Measurements from ENCODE around the gene FARP1.

Gene FARP1

GRCh38 chr13:98483601-98484288, 340.9 kb downstream of the FARP1 start:
- no peak for DNase-seq (ENCODE audit: low read depth in 2 of 2)

- DNase-seq (ENCODE audit: low read depth in 2 of 2): peak; percentile 41 to 63
Observed at GRCh38 chr13:98484289-98485219, 341.7 kb downstream of the FARP1 start.

DNA sequence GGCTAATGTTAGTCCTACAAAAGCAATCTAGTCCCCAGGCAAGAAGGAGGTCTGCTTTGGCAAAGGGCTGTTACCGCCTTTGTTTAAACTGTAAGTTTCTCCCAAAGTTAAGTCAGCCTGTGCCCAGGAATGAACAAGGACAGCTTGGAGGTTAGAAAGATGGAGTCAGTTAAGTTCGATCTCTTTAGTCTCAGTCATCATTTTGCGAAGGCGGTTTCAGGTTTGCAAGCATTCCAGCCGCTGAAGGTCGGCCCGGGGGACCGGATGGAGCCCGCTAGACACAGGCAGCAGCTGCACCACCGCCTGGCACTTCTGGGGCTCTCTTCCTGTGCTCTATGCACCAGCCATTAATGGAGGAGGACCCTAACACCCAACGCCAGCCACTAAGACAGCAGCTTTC, 342.7 kb downstream of the FARP1 start:
- no peak for DNase-seq (ENCODE audit: low read depth in 2 of 2)

- DNase-seq (ENCODE audit: low read depth in 2 of 2): no peak
Observed at GRCh38 chr13:98486412-98486811, 343.5 kb downstream of the FARP1 start.

GRCh38 chr13:98487016-98487415, 344.1 kb downstream of the FARP1 start:
- no peak for DNase-seq (ENCODE audit: low read depth in 2 of 2)

DNA sequence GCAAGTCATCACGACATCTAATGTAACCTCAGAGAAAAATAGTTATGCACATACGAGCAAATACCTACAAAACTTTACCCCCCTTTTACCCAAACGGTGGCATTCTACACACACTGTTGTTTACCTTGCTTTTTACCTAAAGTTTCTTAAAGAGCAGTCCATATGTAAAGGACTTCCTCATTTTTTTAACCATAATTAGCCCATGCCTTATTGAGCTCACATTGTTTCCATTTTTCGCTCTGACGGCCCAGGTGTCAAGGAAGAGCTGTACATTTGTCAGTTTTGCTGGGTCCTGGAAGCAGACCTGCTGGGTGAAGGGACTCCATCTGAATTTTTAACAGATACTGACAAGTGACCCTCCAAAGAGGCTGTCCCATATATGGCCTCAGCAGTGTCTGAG, 344.6 kb downstream of the FARP1 start:
- no peak for DNase-seq (ENCODE audit: low read depth in 2 of 2)

- no peak for DNase-seq (ENCODE audit: low read depth in 2 of 2)
Observed at GRCh38 chr13:98488736-98489135, 345.8 kb downstream of the FARP1 start.

GRCh38 chr13:98489446-98490194, 346.7 kb downstream of the FARP1 start:
- DNase-seq (ENCODE audit: low read depth in 2 of 2): no peak

- no peak for DNase-seq (ENCODE audit: low read depth in 2 of 2)
Observed at GRCh38 chr13:98490195-98490836, 347.4 kb downstream of the FARP1 start.

DNA sequence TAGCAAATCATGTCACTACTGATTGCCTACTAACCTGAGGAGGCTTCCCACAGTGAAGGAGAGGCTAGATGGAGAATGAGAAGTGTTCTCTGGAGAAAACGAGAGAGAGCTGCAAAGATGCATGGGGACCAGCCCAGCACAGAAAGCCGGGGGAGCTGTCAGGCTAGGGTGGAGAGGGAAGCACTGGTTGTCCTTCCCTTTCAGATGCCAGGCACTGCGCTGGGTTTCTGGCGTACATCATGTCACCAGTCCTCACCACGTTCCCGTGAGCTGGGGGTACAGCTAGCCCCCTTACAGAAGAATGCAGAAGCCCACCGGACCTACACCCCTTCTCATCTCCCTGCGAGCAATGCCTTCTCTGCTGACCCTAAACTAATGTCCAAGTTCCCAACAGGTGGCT, 348.0 kb downstream of the FARP1 start:
- no peak for DNase-seq (ENCODE audit: low read depth in 2 of 2)

DNA sequence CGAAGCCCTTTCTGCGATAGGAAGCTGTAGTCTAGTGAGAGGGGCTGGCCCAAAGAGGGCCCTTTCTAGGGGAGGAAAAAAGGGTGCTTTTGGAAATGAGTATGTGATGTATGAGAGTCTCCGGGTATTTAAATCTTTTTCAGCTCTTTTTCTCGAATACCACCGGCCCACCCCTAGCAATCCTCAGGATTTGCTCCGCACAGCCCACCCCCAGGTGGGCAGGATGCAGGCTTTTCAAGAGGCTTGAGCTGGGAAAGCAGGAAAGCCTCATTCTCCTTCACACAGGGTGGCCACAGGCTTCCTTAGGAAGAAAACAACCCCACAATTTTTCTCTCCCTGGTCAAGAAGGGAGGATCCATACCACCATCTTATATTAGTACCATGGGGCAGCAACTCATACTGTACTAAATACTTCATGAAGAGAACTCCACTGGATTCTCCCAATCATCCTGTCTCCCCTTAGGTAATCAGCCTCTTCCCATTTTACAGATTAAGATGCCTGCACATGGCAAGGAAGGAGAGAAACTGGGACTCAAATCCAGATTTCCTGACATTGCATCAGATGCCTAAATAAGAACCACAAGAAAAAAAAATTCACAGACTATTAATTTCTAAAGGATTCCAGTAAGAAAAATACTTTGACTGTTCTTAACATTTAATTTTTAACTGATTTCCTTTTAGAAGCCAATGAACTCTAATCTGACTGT, 349.6 kb downstream of the FARP1 start:
- peak in 1 of 2 experiments; percentile 44 for DNase-seq (ENCODE audit: low read depth in 2 of 2)

DNA sequence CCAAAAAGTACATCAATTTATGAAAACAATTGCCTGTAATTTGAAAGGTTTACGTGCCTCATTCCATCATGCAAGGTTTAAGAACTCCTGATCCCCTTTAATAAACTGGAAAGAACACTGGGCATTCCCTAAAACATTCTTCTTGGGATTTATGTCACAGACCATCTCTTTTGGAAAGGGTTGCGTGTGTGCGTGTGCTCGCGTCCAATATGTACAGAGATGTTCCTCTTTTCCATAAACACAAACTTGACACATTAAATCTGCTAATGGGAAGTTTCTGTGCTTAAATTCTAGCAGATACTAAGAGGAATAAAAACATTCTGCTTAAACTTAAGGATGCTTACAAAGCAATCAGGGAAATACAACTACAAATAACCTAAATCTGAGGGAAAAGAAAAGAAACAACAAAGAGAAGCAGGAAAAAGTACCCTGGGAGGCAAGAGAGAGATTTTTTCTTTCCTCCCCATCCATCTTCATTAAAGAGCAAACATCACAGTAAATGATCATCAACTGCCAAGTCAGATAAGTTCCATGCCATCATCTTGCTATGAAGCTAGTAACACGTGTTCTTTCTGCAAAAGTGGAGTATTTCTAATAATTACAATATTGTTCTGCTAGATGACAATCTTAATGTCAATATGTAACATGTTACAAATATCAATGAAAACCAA, 350.3 kb downstream of the FARP1 start:
- DNase-seq (ENCODE audit: low read depth in 2 of 2): no peak

- DNase-seq (ENCODE audit: low read depth in 2 of 2): no peak
Observed at GRCh38 chr13:98494769-98495168, 351.9 kb downstream of the FARP1 start.

DNA sequence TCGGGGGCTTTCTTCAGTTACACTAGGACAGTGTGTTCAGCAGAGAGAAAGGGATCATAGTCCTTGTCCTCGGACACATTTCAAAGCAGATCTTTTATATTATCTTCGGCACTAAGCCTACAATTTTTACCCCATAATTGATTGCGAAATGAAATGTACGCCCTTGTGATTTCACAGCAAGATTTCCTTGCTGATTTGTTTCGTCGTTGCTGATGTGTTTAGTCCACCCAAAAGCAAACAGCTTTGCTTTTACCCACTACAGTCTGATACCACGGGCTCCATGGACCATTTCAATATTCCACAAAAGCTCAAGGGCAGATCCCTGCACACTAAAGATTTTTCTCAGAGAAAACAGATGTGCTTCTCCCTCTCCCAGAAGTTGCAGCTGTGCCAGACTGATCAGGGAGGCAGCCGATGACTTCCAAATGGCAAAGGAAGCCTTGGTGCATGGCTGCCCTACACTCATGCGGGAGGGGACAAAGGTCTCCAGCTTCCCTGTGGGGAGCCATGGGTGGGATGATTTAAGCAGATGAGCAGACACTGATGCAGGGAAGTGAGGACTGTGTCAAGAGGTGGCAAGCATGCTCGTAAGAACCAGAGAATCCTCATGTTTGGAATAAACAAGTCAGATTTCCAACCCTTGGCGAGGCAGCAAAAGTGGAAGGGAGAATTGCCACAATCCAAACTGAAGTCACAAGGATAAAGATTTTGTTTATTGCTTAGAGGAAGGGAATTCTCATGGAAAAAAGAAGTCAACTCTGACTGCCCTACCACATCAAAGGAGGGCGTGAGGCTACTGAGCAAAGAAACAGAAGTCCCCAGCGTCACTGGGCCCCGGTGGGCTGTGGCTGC, 353.0 kb downstream of the FARP1 start:
- DNase-seq (ENCODE audit: low read depth in 2 of 2): no peak

GRCh38 chr13:98496479-98496791, 353.5 kb downstream of the FARP1 start:
- no peak for DNase-seq (ENCODE audit: low read depth in 2 of 2)

DNA sequence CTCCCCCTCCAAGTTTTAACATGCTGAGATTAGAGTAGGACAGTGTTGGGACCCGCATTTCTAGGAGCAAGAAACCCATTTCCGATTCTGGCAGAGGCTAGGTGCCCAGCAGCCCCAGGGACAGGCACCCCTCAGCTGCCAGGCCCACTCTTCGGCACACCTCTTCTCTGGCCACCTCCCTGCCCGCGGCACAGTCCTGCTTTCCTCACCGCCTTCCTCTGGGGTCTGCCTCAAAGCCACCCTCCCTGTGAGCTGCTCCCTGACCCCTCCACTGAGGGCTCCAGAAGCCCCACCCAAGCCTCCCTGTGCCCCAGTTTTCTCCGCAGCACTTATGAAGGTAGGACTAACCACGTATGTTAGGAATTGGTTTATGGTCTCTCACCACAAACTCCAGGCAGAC, 354.1 kb downstream of the FARP1 start:
- DNase-seq (ENCODE audit: low read depth in 2 of 2): no peak

DNA sequence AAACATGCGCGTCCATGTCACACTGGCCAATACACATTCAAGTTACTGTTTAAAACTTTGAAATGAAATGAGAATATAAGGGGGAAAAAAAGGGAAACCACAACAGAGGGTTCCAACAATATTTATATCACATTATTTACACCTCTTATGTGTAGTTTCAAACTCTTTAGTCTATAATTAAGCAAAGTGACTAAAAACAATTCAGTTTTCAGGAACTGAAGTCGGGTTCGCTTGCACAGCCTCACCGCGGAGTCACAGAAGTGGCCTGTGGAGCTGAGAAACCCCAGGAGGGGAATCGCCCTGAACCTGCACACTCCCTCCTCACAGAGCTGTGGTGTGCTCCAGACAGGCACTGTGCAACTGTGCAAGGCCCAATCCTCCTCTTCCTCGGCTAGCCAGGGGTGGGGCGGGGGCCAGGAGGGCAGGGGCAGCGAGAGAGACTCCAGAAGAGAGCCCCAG, 358.1 kb downstream of the FARP1 start:
- DNase-seq (ENCODE audit: low read depth in 2 of 2): no peak

GRCh38 chr13:98503175-98504028, 360.5 kb downstream of the FARP1 start:
- no peak for DNase-seq (ENCODE audit: low read depth in 2 of 2)

DNA sequence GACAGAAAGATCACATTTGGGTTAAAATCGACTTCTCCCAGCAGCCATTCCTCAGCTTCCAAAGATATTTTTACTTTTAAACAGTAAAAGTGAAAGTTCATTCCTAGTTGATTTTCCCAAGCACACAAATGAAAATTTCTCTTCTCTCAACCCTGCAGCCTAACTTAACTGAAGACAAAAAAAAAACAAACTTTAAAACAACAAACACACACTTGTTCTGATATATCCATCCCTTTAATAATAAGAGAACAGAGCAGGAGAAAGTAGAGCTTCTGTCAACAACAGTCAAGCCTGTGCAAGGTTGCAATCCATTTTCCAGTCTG, 361.1 kb downstream of the FARP1 start:
- no peak for DNase-seq (ENCODE audit: low read depth in 2 of 2)
